A673 (cell line): ENCODE data around the gene NAALADL2. TPM values are rescaled to one million over a fixed set of nuclear protein-coding genes. Genes with fewer than 3 reads are reported as not detected.

Experiments used
- BruUV-seq: library from RNA; stranded (reverse); fragments of 400-500 nt; replicated peaks from 2 replicates; lab custom pipeline; 2021; lab: Mats Ljungman, UMichigan
- CTCF ChIA-PET: fragments of 300-600 bp; sonication (Branson Sonifier 250); formaldehyde crosslinking; loops from one replicate; lab custom pipeline; 2022; ENCODE audit warnings: antibody characterized with exemption; lab: Charles Lee
- POLR2A ChIA-PET: fragments of 300-600 bp; sonication (Branson Sonifier 250); formaldehyde crosslinking; loops from one replicate; lab custom pipeline; 2022; ENCODE audit warnings: antibody characterized with exemption; ENCODE audit not compliant: low non-redundant PET; lab: Charles Lee
- DNase-seq: peaks from one replicate; pipeline ENCODE4 v3.0.0-alpha.2; 2015; ENCODE audit warnings: low spot score
- H3K27ac ChIP-seq: fragments of 200-600 bp; sonication (generic); 2 replicates; pipeline ENCODE4 v1.5.1; 2016; ENCODE audit warnings: mixed run types, low read depth, mild to moderate bottlenecking, mixed read lengths, antibody characterized with exemption, low read length; ENCODE audit not compliant: poor library complexity, severe bottlenecking
- H3K27me3 ChIP-seq: fragments of 200-600 bp; sonication (generic); replicated peaks from 2 replicates; pipeline ENCODE4 v1.6.1; 2017; ENCODE audit warnings: mixed run types, low read depth, mild to moderate bottlenecking, mixed read lengths, antibody characterized with exemption, low read length; ENCODE audit not compliant: insufficient read depth, poor library complexity
- H3K36me3 ChIP-seq: fragments of 200-600 bp; sonication (generic); 2 replicates; pipeline ENCODE4 v1.6.1; 2016; ENCODE audit warnings: mixed run types, mild to moderate bottlenecking, mixed read lengths, antibody characterized with exemption, low read length; ENCODE audit not compliant: insufficient read depth, poor library complexity, severe bottlenecking
- H3K4me1 ChIP-seq: fragments of 200-600 bp; sonication (generic); 2 replicates; pipeline ENCODE4 v1.6.1; 2017; ENCODE audit warnings: mixed run types, mild to moderate bottlenecking, mixed read lengths, antibody characterized with exemption, low read length; ENCODE audit not compliant: insufficient read depth, poor library complexity, severe bottlenecking
- H3K4me3 ChIP-seq: fragments of 200-600 bp; sonication (generic); 2 replicates; pipeline ENCODE4 v1.5.1; 2016; ENCODE audit warnings: low read depth, mixed run types, mild to moderate bottlenecking, mixed read lengths, low read length; ENCODE audit not compliant: poor library complexity, severe bottlenecking
- H3K9me3 ChIP-seq: fragments of 200-600 bp; sonication (generic); 2 replicates; pipeline ENCODE4 v1.6.1; 2016; ENCODE audit warnings: mixed run types, low read depth, mild to moderate bottlenecking, mixed read lengths, antibody characterized with exemption, low read length; ENCODE audit not compliant: poor library complexity, severe bottlenecking
- EZH2 ChIP-seq: fragments of 200-600 bp; sonication (generic); IDR thresholded peaks from 2 replicates; pipeline ENCODE4 v1.6.1; 2017; ENCODE audit warnings: borderline replicate concordance, low read depth, mild to moderate bottlenecking, mixed read lengths, antibody characterized with exemption, low read length; ENCODE audit not compliant: poor library complexity, severe bottlenecking
- intact Hi-C: fragments of 100-400 bp; cut with micrococcal nuclease; formaldehyde crosslinking; loops from one replicate; pipeline ENCODE4 v1.10.0; 2022; ENCODE audit not compliant: unreplicated experiment
- total RNA-seq: library from RNA; stranded (reverse); gene quantifications from 2 replicates; pipeline ENCODE4 v1.2.3, GENCODE V29; 2021
- TF ChIP-seq, protein P1 (sequence below): fragments of 300-800, 200-600 bp; sonication (generic); conservative IDR thresholded peaks from 2 replicates; pipeline ENCODE4 v1.5.1; 2017; ENCODE audit warnings: low read depth, mild to moderate bottlenecking, antibody characterized with exemption, low read length, moderate library complexity, mixed read lengths

Gene NAALADL2
- total RNA-seq, 1 experiment from 2014 or later = 0.64 TPM

- H3K27me3 ChIP-seq = no peaks in the 10 kb centered on the region
- H3K36me3 ChIP-seq = no peaks in the 10 kb centered on the region
- no TSS peak for BruUV-seq
- H3K4me1 ChIP-seq = no peaks in the 10 kb centered on the region
- no peak for TF ChIP-seq EZH2
- TF ChIP-seq, protein P1, sequence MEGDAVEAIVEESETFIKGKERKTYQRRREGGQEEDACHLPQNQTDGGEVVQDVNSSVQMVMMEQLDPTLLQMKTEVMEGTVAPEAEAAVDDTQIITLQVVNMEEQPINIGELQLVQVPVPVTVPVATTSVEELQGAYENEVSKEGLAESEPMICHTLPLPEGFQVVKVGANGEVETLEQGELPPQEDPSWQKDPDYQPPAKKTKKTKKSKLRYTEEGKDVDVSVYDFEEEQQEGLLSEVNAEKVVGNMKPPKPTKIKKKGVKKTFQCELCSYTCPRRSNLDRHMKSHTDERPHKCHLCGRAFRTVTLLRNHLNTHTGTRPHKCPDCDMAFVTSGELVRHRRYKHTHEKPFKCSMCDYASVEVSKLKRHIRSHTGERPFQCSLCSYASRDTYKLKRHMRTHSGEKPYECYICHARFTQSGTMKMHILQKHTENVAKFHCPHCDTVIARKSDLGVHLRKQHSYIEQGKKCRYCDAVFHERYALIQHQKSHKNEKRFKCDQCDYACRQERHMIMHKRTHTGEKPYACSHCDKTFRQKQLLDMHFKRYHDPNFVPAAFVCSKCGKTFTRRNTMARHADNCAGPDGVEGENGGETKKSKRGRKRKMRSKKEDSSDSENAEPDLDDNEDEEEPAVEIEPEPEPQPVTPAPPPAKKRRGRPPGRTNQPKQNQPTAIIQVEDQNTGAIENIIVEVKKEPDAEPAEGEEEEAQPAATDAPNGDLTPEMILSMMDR = no peak
- DNase-seq = no peak
- no peaks in the 10 kb centered on the region for H3K9me3 ChIP-seq
- POLR2A ChIA-PET = no interaction called here
- CTCF ChIA-PET = no interaction called here
- no peak overlapping the region for H3K4me3 ChIP-seq
- intact Hi-C loops = no loop called here
- no peak overlapping the region for H3K27ac ChIP-seq
Observed at GRCh38 chr3:175716446-175716845, 857.3 kb downstream of the NAALADL2 start.

- Histone ChIP-seq H3K4me1 (no peaks in the 10 kb centered on the region), H3K36me3 (no peaks in the 10 kb centered on the region), H3K4me3 (no peak overlapping the region), H3K27me3 (no peaks in the 10 kb centered on the region), H3K9me3 (no peaks in the 10 kb centered on the region), H3K27ac (no peak overlapping the region)
- ChIA-PET CTCF (no interaction called here), POLR2A (no interaction called here)
- no peak for TF ChIP-seq EZH2
- TF ChIP-seq, protein P1 = no peak
- intact Hi-C loops = no loop called here
- DNase-seq = no peak
- BruUV-seq = no TSS peak
Observed at GRCh38 chr3:175726228-175726627, 867.1 kb downstream of the NAALADL2 start.

GRCh38 chr3:175728566-175728965 is 869.4 kb downstream of the NAALADL2 start:
- Histone ChIP-seq H3K9me3 (no peaks in the 10 kb centered on the region), H3K27ac (no peak overlapping the region), H3K4me3 (no peak overlapping the region), H3K4me1 (no peaks in the 10 kb centered on the region), H3K27me3 (no peaks in the 10 kb centered on the region), H3K36me3 (no peaks in the 10 kb centered on the region)
- intact Hi-C loops = no loop called here
- ChIA-PET CTCF (no interaction called here), POLR2A (no interaction called here)
- BruUV-seq = no TSS peak
- DNase-seq = no peak
- TF ChIP-seq EZH2 = no peak
- TF ChIP-seq, protein P1 = no peak
